Measurements from ENCODE around the gene HMGXB3. TPM values are rescaled to one million over a fixed set of nuclear protein-coding genes. Genes with fewer than 3 reads are reported as not detected.

The HMGXB3 gene
- total and polyA plus RNA-seq, 11 donors, result 10.7 to 25.9 (median 17.5) TPM

DNA sequence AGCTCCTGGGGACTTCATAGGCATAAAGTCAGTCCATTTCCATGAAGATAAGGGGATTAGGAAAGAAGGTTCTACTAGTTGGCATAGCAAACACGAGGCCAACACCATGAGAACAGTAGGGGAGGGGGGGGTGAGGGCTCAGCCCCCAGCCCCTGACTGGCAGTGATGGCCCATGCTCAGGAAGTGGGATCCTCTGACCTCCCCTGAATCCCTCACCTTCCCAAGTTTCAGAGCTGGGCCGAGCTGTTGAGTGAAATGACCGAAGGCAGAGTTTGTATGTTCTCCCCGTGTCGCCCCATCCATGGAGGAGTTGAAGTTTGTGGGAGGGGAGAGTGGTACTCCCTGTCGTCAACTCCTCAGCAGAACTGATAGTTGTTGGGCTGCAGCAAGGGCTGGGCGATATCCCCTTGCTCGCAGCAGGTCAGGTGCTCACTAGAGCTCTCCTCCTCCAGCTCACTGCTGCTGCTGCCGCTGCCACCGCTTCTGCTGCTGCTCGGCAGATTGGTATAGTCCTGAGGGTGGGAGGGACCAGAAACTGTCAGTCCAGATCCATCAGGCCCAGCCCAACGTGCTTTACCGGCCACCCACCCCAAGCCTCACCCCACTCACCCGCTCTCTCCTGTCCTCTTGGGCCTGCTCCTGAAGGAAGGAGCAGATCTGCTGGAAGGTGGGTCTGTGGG, 53.3 kb downstream of the HMGXB3 start:
- intact Hi-C loops (cut with DNase I), result no loop called here
- H3K36me3 ChIP-seq, result peaks cover 3 to 94% (median 62%) of the 10 kb centered on the region in 9 donors
- H3K9me3 ChIP-seq, result no peaks in the 10 kb centered on the region
- TF ChIP-seq, protein P1, sequence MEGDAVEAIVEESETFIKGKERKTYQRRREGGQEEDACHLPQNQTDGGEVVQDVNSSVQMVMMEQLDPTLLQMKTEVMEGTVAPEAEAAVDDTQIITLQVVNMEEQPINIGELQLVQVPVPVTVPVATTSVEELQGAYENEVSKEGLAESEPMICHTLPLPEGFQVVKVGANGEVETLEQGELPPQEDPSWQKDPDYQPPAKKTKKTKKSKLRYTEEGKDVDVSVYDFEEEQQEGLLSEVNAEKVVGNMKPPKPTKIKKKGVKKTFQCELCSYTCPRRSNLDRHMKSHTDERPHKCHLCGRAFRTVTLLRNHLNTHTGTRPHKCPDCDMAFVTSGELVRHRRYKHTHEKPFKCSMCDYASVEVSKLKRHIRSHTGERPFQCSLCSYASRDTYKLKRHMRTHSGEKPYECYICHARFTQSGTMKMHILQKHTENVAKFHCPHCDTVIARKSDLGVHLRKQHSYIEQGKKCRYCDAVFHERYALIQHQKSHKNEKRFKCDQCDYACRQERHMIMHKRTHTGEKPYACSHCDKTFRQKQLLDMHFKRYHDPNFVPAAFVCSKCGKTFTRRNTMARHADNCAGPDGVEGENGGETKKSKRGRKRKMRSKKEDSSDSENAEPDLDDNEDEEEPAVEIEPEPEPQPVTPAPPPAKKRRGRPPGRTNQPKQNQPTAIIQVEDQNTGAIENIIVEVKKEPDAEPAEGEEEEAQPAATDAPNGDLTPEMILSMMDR (IDR thresholded peaks at IDR 0.05), result no peak
- TF ChIP-seq POLR2A (IDR thresholded peaks at IDR 0.05), result no peak
- WGBS, 4 donors, result 81 to 94% (median 86%) methylated on average over 9 to 14 of the region's 14 CpGs
- ATAC-seq, result no peak
- peak overlapping the region in 1 of 12 donors; percentile 27 for H3K27ac ChIP-seq
- H3K27me3 ChIP-seq, result no peaks in the 10 kb centered on the region
- peaks cover 0 to 63% (median 0%) of the 10 kb centered on the region in 12 donors for H3K4me1 ChIP-seq
- DNase-seq, result no peak
- no peak overlapping the region for H3K4me3 ChIP-seq

DNA sequence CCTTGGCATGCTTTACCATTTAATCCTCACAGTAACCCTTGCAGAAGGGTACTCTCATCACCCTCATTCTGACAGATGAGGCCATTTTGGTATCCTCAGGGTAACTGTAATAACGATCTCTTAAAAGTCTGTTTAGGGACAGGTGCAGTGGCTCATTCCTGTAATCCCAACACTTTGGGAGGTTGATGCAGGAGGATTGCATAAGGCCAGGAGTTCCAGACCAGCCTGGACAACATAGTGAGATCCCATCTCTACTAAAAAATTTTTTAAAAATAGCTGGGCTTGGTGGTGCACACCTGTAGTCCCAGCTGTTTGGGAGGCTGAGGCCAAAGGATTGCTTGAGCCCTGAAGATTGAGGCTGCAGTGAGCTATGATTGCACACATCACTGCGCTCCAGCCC, 54.0 kb downstream of the HMGXB3 start:
- DNase-seq, result no peak

DNA sequence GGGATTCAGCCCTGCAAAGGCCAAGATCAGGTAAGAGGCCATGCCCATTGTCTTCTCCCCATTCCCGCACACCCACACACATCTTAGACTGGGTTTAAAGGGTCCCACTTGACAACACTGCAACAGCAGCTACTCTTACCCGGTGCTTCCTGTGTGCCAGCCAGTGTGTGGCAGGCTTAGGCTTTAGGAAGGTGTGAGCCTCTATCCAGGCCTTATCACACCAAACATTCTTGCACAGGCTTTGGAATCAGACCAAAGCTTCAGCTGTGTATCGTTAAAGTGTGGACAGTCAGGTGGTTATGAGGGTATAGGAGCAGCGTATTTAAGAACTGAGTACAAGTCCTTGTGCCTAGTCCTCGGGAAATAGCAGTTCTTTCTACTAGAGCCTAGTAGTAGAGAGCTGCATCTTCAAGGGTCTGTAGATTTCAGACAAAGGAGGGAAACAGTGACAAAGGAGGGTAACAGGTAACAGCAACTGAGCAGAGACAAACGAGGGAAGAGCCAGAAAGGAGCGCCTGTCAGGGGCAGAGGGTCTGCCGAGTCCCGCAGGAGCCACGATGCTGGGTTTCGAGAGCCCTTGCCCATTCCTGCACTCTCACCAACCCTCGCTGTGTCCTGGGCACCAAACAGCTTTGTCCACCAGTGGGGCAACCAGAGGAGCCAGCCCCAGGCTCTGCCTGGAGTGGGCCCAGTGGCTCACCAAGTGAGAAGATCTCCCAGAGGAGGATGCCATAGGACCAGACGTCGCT, 55.0 kb downstream of the HMGXB3 start:
- no peak for DNase-seq
- Histone ChIP-seq H3K9me3 (no peaks in the 10 kb centered on the region), H3K27ac (no peak overlapping the region), H3K27me3 (no peaks in the 10 kb centered on the region), H3K36me3 (peaks cover 1 to 87% (median 46%) of the 10 kb centered on the region in 9 donors), H3K4me1 (peaks cover 0 to 73% (median 0%) of the 10 kb centered on the region in 12 donors), H3K4me3 (no peak overlapping the region)
- peak in 1 of 4 donors; percentile 22 for ATAC-seq
- TF ChIP-seq, protein P1 (IDR thresholded peaks at IDR 0.05), result no peak
- TF ChIP-seq POLR2A (IDR thresholded peaks at IDR 0.05), result no peak
- WGBS, 4 donors, result 73 to 82% (median 78%) methylated on average over 12 to 14 of the region's 14 CpGs
- intact Hi-C loops (cut with DNase I), result no loop called here

More for the DNA sequence above, 54.0 kb downstream of the HMGXB3 start:
- Histone ChIP-seq H3K36me3 (peaks cover 3 to 87% (median 55%) of the 10 kb centered on the region in 9 donors), H3K27me3 (no peaks in the 10 kb centered on the region), H3K9me3 (no peaks in the 10 kb centered on the region), H3K27ac (no peak overlapping the region), H3K4me3 (no peak overlapping the region), H3K4me1 (peaks cover 0 to 70% (median 0%) of the 10 kb centered on the region in 12 donors)
- intact Hi-C loops (cut with DNase I), result no loop called here
- ATAC-seq, result no peak
- 93 to 100% (median 96%) methylated on average over 2 of the region's 2 CpGs for WGBS, 4 donors
- TF ChIP-seq, protein P1 (IDR thresholded peaks at IDR 0.05), result no peak
- TF ChIP-seq POLR2A (IDR thresholded peaks at IDR 0.05), result no peak

DNA sequence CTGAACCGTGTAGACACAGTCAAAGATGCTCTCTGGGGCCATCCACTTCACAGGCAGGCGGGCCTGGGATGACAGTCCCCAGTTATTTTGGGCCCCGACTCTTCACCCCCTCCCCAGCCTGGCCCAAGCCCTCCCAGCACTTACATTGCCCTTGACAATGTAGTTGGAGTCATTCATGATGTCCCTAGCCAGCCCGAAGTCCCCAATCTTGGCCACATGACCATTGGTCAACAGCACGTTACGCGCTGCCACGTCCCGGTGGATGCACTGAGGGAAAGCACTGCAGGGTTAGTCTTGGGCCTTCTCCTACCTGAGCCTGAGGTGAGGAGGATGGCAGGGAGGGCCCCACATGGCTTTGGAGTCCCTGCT, 55.5 kb downstream of the HMGXB3 start:
- no peak for DNase-seq

More for the DNA sequence above, 55.5 kb downstream of the HMGXB3 start:
- Histone ChIP-seq H3K9me3 (no peaks in the 10 kb centered on the region), H3K36me3 (peaks cover 0 to 87% (median 40%) of the 10 kb centered on the region in 9 donors), H3K27ac (no peak overlapping the region), H3K4me3 (no peak overlapping the region), H3K27me3 (no peaks in the 10 kb centered on the region), H3K4me1 (peaks cover 0 to 69% (median 0%) of the 10 kb centered on the region in 12 donors)
- WGBS, 4 donors, result 93 to 97% (median 95%) methylated on average over 7 to 9 of the region's 9 CpGs
- intact Hi-C loops (cut with DNase I), result no loop called here
- ATAC-seq, result no peak
- no peak for TF ChIP-seq POLR2A (IDR thresholded peaks at IDR 0.05)
- TF ChIP-seq, protein P1 (IDR thresholded peaks at IDR 0.05), result no peak

Data from heart left ventricle (tissue), 16 donors.